Ishikawa (cell line): ENCODE results near the gene PRKCE.

Experiments used
- CEBPB ChIP-seq: IDR thresholded peaks from 2 replicates; pipeline ENCODE4 v1.6.1; 2012
- CREB1 ChIP-seq: IDR thresholded peaks from 2 replicates; pipeline ENCODE4 v1.6.1; 2012; ENCODE audit warnings: low read depth
- EGR1 ChIP-seq: IDR thresholded peaks from 2 replicates; pipeline ENCODE4 v1.6.1; 2012
- FOXM1 ChIP-seq: IDR thresholded peaks from 2 replicates; pipeline ENCODE4 v1.6.1; 2012; ENCODE audit warnings: low read depth, borderline replicate concordance
- NFIC ChIP-seq: IDR thresholded peaks from 2 replicates; pipeline ENCODE4 v1.6.1; 2012
- RAD21 ChIP-seq: IDR thresholded peaks from 2 replicates; pipeline ENCODE4 v1.6.1; 2012; ENCODE audit warnings: low read depth
- TAF1 ChIP-seq: IDR thresholded peaks from 2 replicates; pipeline ENCODE4 v1.6.1; 2012; ENCODE audit warnings: low read depth, mild to moderate bottlenecking
- TCF12 ChIP-seq: IDR thresholded peaks from 2 replicates; pipeline ENCODE4 v1.6.1; 2012; ENCODE audit warnings: low read depth
- TEAD4 ChIP-seq: IDR thresholded peaks from 2 replicates; pipeline ENCODE4 v1.6.1; 2012
- USF1 ChIP-seq: IDR thresholded peaks from 2 replicates; pipeline ENCODE4 v1.6.1; 2012
- YY1 ChIP-seq: IDR thresholded peaks from 2 replicates; pipeline ENCODE4 v1.6.1; 2012; ENCODE audit warnings: low read depth
- ZBTB7A ChIP-seq: IDR thresholded peaks from 2 replicates; pipeline ENCODE4 v1.6.1; 2012; ENCODE audit warnings: low read depth
- TF ChIP-seq, protein P1 (sequence below): IDR thresholded peaks from 2 replicates; pipeline ENCODE4 v1.6.1; 2012; ENCODE audit warnings: low read depth, mild to moderate bottlenecking

PRKCE gene

GRCh38 chr2:46184794-46185583 is 533.5 kb downstream of the PRKCE start:
- TF ChIP-seq, protein P1, sequence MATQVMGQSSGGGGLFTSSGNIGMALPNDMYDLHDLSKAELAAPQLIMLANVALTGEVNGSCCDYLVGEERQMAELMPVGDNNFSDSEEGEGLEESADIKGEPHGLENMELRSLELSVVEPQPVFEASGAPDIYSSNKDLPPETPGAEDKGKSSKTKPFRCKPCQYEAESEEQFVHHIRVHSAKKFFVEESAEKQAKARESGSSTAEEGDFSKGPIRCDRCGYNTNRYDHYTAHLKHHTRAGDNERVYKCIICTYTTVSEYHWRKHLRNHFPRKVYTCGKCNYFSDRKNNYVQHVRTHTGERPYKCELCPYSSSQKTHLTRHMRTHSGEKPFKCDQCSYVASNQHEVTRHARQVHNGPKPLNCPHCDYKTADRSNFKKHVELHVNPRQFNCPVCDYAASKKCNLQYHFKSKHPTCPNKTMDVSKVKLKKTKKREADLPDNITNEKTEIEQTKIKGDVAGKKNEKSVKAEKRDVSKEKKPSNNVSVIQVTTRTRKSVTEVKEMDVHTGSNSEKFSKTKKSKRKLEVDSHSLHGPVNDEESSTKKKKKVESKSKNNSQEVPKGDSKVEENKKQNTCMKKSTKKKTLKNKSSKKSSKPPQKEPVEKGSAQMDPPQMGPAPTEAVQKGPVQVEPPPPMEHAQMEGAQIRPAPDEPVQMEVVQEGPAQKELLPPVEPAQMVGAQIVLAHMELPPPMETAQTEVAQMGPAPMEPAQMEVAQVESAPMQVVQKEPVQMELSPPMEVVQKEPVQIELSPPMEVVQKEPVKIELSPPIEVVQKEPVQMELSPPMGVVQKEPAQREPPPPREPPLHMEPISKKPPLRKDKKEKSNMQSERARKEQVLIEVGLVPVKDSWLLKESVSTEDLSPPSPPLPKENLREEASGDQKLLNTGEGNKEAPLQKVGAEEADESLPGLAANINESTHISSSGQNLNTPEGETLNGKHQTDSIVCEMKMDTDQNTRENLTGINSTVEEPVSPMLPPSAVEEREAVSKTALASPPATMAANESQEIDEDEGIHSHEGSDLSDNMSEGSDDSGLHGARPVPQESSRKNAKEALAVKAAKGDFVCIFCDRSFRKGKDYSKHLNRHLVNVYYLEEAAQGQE = no peak
- peak; percentile 48; the same call in 1 of the 2 replicates for TF ChIP-seq RAD21

- TF ChIP-seq EGR1 = no peak
- no peak for TF ChIP-seq YY1
- TF ChIP-seq RAD21 = no peak
These were observed 535.7 kb downstream of the PRKCE start for GRCh38 chr2:46187112-46187618.

- TF ChIP-seq CREB1 = no peak
- no peak for TF ChIP-seq NFIC
- TF ChIP-seq, protein P1 = no peak
- no peak for TF ChIP-seq TCF12
- TF ChIP-seq ZBTB7A = no peak
- TF ChIP-seq YY1 = no peak
- no peak for TF ChIP-seq USF1
- TF ChIP-seq FOXM1 = no peak
These were observed 536.7 kb downstream of the PRKCE start for GRCh38 chr2:46188041-46188716.

GRCh38 chr2:46193356-46193755 is 541.9 kb downstream of the PRKCE start:
- no peak for TF ChIP-seq TCF12
- no peak for TF ChIP-seq EGR1
- TF ChIP-seq RAD21 = no peak
- TF ChIP-seq NFIC = no peak
- TF ChIP-seq, protein P1 = no peak
- TF ChIP-seq TAF1 = no peak
- TF ChIP-seq YY1 = no peak
- TF ChIP-seq CEBPB = no peak
- no peak for TF ChIP-seq TEAD4

DNA sequence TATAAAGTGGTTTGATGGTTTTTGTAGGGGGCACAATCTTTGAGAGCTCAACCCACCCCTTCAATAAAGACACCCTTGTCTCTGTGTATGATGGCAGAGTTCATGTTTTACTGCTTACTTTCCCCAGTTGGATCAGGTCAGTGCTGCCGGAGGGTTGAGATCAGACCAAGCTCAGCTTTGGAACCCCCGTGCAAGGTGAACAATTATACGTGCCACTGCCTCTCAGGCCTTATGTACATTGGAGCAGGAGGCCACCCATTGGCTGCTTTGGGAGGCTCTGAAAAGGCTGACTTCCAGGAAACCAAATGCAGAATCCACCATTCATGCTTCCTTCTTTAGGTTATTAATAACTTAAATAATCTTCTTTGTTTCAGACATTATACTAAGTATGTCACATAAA is 542.4 kb downstream of the PRKCE start:
- TF ChIP-seq CEBPB (no peak), ZBTB7A (no peak), TAF1 (no peak), RAD21 (no peak), NFIC (no peak)

GRCh38 chr2:46194856-46195255 is 543.4 kb downstream of the PRKCE start:
- TF ChIP-seq TEAD4 (no peak), NFIC (no peak)
